HG03442 (cell line): ENCODE data around the gene RPS28.

Source experiments
- ATAC-seq: cut with Tn5 transposase; IDR thresholded peaks from one replicate; pipeline ENCODE4 v1.9.1; 2021; ENCODE audit warnings: mild to moderate bottlenecking, moderate library complexity; ENCODE audit not compliant: unreplicated experiment

RPS28 gene

DNA sequence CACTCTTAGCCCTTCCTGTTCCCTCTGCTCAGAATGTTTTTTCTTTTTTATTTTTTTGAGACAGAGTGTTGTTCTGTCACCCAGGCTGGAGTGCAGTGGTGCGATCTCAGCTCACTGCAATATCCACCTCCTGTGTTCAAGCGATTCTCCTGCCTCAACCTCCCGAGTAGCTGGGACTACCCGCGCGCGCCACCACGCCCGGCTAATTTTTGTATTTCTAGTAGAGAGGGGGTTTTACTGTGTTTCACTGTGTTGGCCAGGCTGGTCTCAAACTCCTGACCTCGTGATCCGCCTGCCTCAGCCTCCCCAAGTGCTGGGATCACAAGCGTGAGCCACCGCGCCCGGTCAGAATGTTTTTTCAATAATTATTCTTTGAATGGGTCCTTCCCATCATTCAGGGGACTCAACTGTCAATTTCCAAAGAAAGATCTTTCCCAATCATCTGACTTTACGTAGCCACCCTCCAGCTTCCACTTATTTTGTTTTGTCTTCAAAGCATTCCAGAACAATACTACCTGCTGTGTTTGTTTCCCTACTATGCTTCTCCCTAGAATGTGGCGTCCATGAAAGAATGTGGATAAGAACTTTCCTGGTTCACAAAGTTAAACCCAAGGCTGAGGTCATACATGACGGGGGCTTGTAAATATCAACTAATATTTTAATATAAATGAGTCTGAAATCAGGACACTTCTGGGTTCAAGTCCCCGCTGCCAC is 1.3 kb upstream of the RPS28 start:
- no peak for ATAC-seq

- ATAC-seq: no peak
Measured at GRCh38 chr19:8320564-8321066, 681 bp upstream of the RPS28 start.

- ATAC-seq: no peak
Measured at GRCh38 chr19:8321986-8322637, 816 bp downstream of the RPS28 start.

GRCh38 chr19:8322638-8322997 is 1.3 kb downstream of the RPS28 start:
- ATAC-seq: no peak

- no peak for ATAC-seq
Measured at GRCh38 chr19:8323781-8324185, 2.5 kb downstream of the RPS28 start.

GRCh38 chr19:8324186-8325050 is 3.1 kb downstream of the RPS28 start:
- ATAC-seq: no peak

DNA sequence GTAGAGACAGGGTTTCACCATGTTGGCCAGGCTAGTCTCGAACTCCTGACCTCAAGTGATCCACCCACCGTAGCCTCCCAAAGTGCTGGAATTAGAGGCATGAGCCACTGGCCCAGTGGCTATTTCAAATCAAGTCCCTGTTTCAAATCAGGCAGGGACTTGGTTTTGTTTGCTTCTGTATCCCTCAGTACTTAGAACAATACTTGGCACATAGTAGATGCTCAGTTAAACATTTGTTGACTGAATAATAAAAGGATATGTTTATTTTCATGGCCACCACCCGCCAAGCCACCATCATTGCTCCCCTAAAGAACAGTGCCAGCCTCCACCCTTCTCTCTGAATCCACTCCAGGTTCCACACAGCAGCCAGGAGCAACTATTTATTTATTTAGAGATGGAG is 4.2 kb downstream of the RPS28 start:
- ATAC-seq: no peak

DNA sequence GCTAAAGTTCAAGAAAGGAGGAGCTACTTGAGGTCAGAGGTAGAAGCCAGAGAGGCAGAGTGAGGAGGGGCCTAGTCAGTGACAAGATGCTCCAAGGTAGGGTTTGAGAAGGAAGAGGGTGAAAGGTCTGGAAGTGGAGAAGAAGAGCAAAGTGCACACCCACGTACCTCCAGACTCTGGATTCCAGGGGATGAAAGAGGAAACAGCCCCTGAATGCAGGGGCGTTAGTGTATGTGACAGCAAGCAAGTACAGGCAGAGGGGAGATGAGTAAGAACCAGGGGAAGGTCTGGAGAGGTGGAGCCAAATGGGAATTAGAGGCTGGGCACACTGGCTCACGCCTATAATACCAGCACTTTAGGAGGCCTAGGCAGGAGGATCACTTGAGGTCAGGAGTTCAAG is 8.7 kb downstream of the RPS28 start:
- no peak for ATAC-seq

DNA sequence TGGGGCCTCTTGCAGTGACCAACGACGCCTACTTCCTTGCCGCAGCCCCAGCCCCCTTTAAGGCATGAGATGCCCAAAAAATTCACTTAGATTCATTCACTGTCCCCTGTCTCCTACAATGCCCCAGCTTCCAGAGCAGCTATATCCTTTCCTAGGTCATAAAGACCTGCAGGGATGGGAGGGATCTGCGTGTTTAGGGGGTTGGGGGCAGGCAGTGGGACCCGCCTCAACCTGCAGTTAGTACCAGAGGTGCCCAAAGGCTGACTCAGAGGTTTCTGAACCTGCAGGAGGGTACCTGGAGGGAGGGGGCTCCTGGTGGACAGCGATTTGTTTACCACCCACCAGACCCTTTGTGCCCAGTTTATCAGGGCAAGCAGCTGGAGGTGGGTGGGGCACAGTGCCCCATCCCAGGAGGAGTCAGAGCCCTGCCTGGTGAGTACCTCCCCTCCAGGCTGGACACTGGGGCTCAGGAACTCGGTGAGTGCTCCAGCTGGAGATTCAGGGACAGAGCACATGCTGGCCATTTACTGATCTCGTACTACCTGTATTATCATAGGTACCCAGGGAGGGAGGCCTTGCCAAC is 10.1 kb downstream of the RPS28 start:
- ATAC-seq: no peak

DNA sequence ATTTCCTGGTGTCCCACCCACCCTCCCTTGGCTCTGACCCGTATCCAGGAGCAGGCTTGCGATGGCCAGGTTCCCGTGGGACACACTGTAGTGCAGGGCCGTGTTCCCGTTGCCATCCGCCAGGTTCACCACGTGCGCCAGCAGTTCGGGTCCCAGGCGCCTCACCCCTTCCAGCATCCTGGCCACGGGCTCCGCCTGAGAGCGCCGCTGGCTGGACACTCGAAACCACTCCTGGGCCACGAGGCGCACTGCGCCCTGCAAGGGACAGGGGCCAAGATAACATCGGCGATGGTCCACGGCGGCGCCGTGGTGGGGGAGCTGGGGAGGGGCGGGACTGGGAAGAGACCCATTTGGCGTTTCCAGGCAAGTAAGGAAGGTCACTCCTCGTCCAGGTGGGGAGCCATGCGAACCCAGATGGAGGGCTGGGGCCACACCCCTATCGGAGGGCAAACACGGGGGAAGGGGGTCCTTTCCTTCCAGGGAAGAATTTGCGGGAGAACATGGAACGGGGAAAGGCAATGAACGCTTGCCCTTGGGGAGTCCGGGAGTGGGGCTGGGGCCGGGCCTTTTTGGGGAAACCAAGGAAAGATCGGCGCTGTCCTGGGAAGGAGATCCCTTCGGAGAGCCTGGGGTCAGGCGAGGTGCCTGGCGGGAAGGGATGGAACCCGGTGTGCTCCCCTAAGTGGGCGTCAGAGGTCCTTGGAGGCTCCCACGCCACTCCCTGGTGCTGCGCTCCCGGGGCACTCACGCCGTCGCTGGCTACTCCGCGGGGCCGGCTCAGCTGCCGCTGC is 11.9 kb downstream of the RPS28 start:
- no peak for ATAC-seq

DNA sequence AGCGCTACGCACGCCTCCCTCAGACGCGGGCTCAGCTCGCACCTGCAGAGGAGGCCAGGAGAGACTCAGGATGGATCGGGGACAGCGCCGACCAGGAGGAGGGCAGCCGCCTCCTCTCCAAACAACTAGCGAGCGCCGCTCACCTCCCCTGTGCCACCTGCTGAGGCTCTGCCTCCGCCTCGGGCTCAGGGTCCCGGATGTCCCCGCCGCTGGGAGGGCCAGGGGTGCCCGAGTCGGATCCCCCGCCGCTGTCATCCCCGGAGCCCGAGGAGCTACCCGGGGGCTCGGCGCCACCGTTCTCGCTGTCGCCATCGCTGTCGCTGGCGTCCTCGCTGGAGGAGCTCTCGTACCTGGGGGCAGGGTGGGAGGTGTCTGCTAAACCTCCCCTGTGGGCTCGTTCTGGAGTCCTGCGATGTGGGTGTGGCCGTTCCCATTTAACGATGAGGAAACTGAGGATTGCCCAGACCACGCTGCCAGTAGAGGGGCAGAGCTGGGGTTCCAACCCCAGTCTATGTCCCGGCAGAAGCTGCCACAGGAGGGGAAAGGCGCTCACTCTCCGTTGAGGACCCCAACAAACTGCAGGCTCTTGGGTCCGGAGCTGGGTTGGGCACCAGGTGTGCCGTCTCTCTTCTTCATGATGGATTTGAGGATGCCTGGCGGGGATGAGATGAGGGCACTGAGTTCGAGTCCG is 12.6 kb downstream of the RPS28 start:
- ATAC-seq: no peak

DNA sequence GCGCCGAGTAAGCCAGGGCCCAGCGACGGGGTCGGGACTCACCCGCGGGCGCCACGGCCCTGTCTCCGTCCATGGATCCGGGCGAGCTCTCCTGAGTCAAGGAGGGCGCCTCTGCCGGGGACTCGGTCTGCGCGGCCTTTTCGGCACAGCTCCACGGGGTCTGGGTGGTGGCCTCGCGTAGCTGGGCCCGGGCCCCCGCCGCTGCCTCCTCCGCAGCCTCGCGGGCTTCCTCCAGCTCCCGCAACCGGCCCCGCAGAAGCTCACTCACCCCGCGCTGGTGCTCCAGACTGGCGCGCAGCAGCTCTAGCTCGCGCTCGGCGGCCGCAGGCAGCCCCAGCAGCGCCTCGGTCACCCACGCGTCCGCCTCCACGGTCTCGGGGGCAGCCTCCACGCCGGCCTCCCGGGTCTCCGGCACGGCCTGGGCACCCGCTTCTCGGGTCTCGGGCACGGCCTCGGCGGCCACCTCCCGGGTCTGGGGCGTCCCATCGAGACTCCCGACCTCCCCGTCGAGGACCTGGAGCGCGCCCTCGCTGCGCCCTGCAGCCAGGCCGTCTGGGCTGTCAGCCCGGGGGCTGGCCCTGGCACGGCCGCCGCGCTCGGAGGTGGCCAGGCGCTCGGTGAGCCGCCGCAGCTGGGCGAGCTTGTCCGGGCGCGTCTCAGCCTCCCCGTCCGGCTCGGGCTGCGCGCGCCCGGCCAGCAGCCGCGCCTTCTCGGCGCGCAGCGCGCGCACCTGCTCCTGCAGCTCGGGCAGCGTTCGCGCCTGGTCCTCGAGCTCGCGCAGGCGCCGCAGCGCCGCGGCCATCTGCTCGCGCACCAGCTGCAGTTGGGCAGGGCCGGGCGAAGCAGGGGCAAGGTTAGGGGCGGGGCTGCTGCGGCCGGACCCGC is 13.4 kb downstream of the RPS28 start:
- no peak for ATAC-seq

- ATAC-seq: no peak
Measured at GRCh38 chr19:8335343-8336071, 14.2 kb downstream of the RPS28 start.

DNA sequence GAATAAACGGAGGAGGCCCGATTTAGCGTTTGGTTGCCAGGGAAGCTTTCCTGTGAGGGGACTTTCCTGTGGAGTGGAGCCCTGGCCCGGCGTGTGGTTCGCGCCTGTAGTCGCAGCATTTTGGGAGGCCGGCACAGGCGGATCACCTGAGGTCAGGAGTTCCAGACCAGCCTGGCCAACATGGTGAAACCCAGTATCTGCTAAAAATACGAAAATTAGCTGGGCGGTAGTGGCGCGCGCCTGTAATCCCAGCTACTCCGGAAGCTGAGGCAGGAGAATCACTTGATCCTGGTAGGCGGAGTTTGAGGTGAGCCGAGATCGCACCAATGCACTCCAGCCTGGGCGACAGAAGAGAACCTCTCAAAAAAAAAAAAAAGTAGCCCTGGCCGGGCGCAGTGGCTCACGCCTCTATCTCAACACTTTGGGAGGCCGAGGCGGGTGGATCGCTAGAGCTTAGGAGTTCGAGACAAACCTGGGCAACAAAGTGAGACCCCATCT is 14.8 kb downstream of the RPS28 start:
- no peak for ATAC-seq

DNA sequence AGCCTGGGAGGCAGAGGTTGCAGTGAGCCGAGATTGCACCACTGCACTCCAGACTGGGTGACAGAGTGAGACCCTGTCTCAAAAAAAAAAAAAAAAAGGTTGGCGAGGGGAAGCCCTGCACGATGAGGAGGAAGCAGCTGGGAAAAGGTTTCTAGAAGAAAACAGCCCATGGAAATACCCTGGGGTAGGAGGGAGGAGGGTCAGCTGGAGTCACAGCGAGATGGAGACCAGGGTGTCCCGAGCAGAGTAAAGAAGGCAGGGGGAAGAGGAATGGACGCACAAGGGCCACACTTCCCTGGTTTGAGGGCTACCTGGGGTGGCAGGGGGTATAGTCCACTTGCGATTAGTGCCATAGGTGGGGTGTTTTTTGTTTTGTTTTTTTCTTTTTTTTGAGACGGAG is 15.4 kb downstream of the RPS28 start:
- ATAC-seq: no peak

DNA sequence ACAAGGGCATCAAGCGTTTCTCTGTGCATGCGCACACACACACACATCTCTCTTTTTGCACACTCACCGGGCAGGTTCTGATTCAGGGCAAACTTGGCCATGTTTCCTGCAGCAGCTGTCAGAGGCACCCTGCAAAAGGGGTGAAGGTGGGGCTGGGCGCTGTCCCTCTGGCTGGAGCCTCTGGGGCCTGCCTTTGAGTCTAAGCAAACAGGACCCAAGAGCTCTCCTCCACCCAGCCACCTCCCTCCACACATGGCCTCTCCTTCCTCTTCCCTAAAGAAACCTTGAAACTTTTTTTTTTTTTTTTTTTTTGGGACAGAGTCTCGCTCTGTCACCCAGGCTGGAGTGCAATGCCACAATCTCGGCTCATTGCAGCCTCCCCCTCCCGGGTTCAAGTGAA is 16.4 kb downstream of the RPS28 start:
- no peak for ATAC-seq

DNA sequence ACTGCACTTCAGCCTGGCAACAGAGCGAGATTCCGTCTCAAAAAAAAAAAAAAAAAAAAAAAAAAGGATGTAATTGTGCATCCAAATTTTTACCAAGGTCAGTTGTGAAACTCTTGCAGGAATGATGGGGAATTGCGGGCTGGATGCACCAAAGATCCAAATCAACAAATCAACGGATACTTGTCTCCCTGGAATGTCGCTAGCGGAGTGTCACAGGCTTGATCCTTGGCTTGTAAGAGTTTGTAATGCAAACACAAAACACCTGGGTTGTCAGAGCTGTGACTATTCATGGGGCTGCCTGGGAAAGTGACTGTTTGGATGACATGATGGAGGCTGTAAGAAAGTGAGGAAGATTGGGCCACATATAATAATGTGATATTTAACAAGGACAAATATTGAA is 17.5 kb downstream of the RPS28 start:
- no peak for ATAC-seq
